Sigmoid colon (tissue), 3 donors: ENCODE results near the gene ABLIM1.

Experiments
- CTCF ChIP-seq, 4 experiments: fragments of 450-650 bp in 3 of 4; fragments of 200-600 bp in 1 of 4; IDR thresholded peaks; one replicate each; pipeline ENCODE4 v1.5.1; 2016 to 2019; ENCODE audit warnings: antibody characterized with exemption in 4 of 4, mild to moderate bottlenecking in 3 of 4, moderate library complexity in 2 of 4
- POLR2A ChIP-seq, 2 donors: fragments of 450-650 bp; IDR thresholded peaks; one replicate each; pipeline ENCODE4 v1.6.1; 2016; ENCODE audit warnings: antibody characterized with exemption in 2 of 2, mild to moderate bottlenecking in 2 of 2, moderate library complexity in 2 of 2

GRCh38 chr10:114669648-114670047 is 11.6 kb upstream of the ABLIM1 start:
- TF ChIP-seq POLR2A (IDR thresholded peaks at IDR 0.05) (no peak), CTCF (IDR thresholded peaks at IDR 0.05) (no peak)
